ENCODE results near the gene RNU6-1. TPM values are rescaled to one million over a fixed set of nuclear protein-coding genes. Genes with fewer than 3 reads are reported as not detected.

Gene RNU6-1
- total RNA-seq, 4 donors from 2014 or later: not detected

- H3K36me3 ChIP-seq: no peaks in the 10 kb centered on the region
- H3K9me3 ChIP-seq: no peaks in the 10 kb centered on the region
- peaks cover 100% of the 10 kb centered on the region for H3K27me3 ChIP-seq
- H3K27ac ChIP-seq: no peak overlapping the region
- peaks cover 76% of the 10 kb centered on the region for H3K4me1 ChIP-seq
- TF ChIP-seq POLR2A (IDR thresholded peaks at IDR 0.05): no peak
- no peak for TF ChIP-seq EP300 (IDR thresholded peaks at IDR 0.05)
- TF ChIP-seq, protein P1, sequence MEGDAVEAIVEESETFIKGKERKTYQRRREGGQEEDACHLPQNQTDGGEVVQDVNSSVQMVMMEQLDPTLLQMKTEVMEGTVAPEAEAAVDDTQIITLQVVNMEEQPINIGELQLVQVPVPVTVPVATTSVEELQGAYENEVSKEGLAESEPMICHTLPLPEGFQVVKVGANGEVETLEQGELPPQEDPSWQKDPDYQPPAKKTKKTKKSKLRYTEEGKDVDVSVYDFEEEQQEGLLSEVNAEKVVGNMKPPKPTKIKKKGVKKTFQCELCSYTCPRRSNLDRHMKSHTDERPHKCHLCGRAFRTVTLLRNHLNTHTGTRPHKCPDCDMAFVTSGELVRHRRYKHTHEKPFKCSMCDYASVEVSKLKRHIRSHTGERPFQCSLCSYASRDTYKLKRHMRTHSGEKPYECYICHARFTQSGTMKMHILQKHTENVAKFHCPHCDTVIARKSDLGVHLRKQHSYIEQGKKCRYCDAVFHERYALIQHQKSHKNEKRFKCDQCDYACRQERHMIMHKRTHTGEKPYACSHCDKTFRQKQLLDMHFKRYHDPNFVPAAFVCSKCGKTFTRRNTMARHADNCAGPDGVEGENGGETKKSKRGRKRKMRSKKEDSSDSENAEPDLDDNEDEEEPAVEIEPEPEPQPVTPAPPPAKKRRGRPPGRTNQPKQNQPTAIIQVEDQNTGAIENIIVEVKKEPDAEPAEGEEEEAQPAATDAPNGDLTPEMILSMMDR (IDR thresholded peaks at IDR 0.05): no peak
- TF ChIP-seq POLR2AphosphoS5 (IDR thresholded peaks at IDR 0.05): no peak
- DNase-seq (ENCODE audit: low spot score in 2 of 2): no peak
- peak overlapping the region; percentile 42 for H3K4me3 ChIP-seq
- WGBS: 31% methylated on average over 44 of the region's 68 CpGs
Observed at GRCh38 chr15:67829647-67830504, 10.0 kb downstream of the RNU6-1 start.

DNA sequence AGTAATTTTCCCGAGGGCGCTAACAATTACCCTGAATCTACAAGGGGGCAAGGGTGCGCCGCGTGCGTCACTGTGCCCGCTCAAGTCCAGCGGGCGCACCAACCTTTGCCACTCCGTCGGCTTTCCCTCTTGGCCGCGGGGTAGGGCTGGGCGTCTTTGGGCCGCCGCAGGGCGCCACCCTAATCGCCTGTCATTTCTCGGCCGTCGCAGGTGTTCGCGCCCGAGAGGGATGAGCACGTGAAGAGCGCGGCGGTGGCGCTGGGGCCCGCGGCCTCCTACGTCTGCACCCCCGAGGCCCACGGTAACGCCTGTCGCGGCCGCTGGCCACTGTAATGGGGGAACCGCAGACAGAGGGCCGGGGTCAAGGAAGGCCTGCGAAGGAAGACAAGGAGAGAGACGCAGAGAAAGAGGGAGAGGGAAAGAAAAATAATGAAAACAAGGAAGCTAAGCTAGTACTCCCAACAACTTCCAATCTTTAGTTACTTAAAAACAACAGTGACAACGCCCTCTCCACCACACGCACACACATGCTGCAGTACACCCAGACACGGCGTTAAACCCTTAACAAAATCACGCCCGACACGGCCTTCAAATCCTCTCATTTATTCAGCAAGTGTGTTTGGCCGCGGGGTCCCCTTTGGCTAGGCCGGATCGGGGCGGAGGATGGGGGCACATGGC, 10.7 kb downstream of the RNU6-1 start:
- 8% methylated on average over 51 of the region's 54 CpGs for WGBS
- H3K27ac ChIP-seq: no peak overlapping the region
- H3K36me3 ChIP-seq: no peaks in the 10 kb centered on the region
- peaks cover 72% of the 10 kb centered on the region for H3K4me1 ChIP-seq
- H3K4me3 ChIP-seq: peak overlapping the region; percentile 42
- H3K27me3 ChIP-seq: peaks cover 100% of the 10 kb centered on the region
- no peaks in the 10 kb centered on the region for H3K9me3 ChIP-seq
- DNase-seq (ENCODE audit: low spot score in 2 of 2): no peak
- TF ChIP-seq, protein P1 (IDR thresholded peaks at IDR 0.05): no peak
- TF ChIP-seq POLR2AphosphoS5 (IDR thresholded peaks at IDR 0.05) (no peak), EP300 (IDR thresholded peaks at IDR 0.05) (no peak), POLR2A (IDR thresholded peaks at IDR 0.05) (no peak)

- H3K9me3 ChIP-seq: no peaks in the 10 kb centered on the region
- H3K27ac ChIP-seq: no peak overlapping the region
- WGBS: 5% methylated on average over 36 of the region's 40 CpGs
- DNase-seq (ENCODE audit: low spot score in 2 of 2): no peak
- H3K27me3 ChIP-seq: peaks cover 100% of the 10 kb centered on the region
- peaks cover 71% of the 10 kb centered on the region for H3K4me1 ChIP-seq
- H3K36me3 ChIP-seq: no peaks in the 10 kb centered on the region
- TF ChIP-seq POLR2AphosphoS5 (IDR thresholded peaks at IDR 0.05) (no peak), POLR2A (IDR thresholded peaks at IDR 0.05) (no peak), EP300 (IDR thresholded peaks at IDR 0.05) (no peak)
- TF ChIP-seq, protein P1 (IDR thresholded peaks at IDR 0.05): no peak
- H3K4me3 ChIP-seq: peak overlapping the region; percentile 42
Observed at GRCh38 chr15:67828278-67828968, 11.4 kb downstream of the RNU6-1 start.

GRCh38 chr15:67827562-67828277, 12.1 kb downstream of the RNU6-1 start:
- Histone ChIP-seq H3K4me1 (peaks cover 71% of the 10 kb centered on the region), H3K9me3 (no peaks in the 10 kb centered on the region), H3K27ac (no peak overlapping the region), H3K36me3 (no peaks in the 10 kb centered on the region), H3K27me3 (peaks cover 100% of the 10 kb centered on the region), H3K4me3 (peak overlapping the region; percentile 42)
- TF ChIP-seq POLR2AphosphoS5 (IDR thresholded peaks at IDR 0.05) (no peak), POLR2A (IDR thresholded peaks at IDR 0.05) (no peak), EP300 (IDR thresholded peaks at IDR 0.05) (no peak)
- TF ChIP-seq, protein P1 (IDR thresholded peaks at IDR 0.05): no peak
- WGBS: no CpG with 5 or more reads among the region's 91 CpGs
- DNase-seq (ENCODE audit: low spot score in 2 of 2): no peak

Measured in suprapubic skin (tissue), 4 donors.